ENCODE data around the gene ADIG. TPM values are rescaled to one million over a fixed set of nuclear protein-coding genes. Genes with fewer than 3 reads are reported as not detected.

Gene ADIG
- total RNA-seq, 2 experiments from 2014 or later, result not detected

DNA sequence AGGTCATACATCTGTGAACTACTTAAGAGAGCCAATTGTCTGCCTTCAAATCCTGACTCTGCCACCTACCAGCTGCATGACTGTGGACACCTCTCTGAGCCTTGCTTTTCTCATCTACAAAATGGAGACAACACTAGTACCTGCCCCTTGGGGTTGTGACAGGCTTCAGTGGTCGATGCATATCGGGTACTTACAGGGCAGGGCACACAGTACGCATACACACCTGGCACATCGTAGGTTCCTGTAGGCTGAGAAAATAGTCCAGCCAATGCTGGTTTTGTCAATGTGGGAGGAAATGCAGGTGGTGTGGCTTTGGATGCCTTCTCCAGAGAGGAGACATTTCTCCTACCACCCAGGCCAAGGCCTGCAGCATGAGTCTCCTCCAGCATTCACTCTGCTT is 2.3 kb downstream of the ADIG start:
- POLR2A ChIA-PET, result no interaction called here
- no peaks in the 10 kb centered on the region for H3K36me3 Mint-ChIP-seq (ENCODE audit: low read depth)
- TF ChIP-seq CTCF (IDR thresholded peaks at IDR 0.05), result no peak
- CTCF ChIA-PET, result no interaction called here
- Histone ChIP-seq H3K4me1 (ENCODE audit: insufficient read depth, low read length) (no peaks in the 10 kb centered on the region), H3K9me3 (ENCODE audit: control insufficient read depth in 1 of 2, insufficient read depth in 1 of 2, low read length in 2 of 2) (peaks cover 0 to 7% of the 10 kb centered on the region in 2 experiments), H3K27ac (ENCODE audit: low read depth in 1 of 2, low read length in 2 of 2) (no peak overlapping the region), H3K4me3 (ENCODE audit: low read length) (no peak overlapping the region), H3K36me3 (ENCODE audit: insufficient read depth, low read length) (no peaks in the 10 kb centered on the region), H3K27me3 (ENCODE audit: control insufficient read depth in 1 of 2, insufficient read depth in 2 of 2, low read length in 2 of 2) (peaks cover 0 to 5% of the 10 kb centered on the region in 2 experiments)
- intact Hi-C loops (cut with DNase I, micrococcal nuclease), result no loop called here
- H3K4me1 Mint-ChIP-seq (ENCODE audit: low read depth), result no peaks in the 10 kb centered on the region
- no peak overlapping the region for H3K4me3 Mint-ChIP-seq
- no peaks in the 10 kb centered on the region for H3K9me3 Mint-ChIP-seq
- peaks cover 8% of the 10 kb centered on the region for H3K27me3 Mint-ChIP-seq
- DNase-seq (no peak), ATAC-seq (ENCODE audit: poor library complexity) (no peak)
- no peak overlapping the region for H3K27ac Mint-ChIP-seq

GRCh38 chr20:38584099-38584763 is 3.2 kb downstream of the ADIG start:
- Mint-ChIP-seq H3K27me3 (peaks cover 8% of the 10 kb centered on the region), H3K36me3 (ENCODE audit: low read depth) (no peaks in the 10 kb centered on the region), H3K9me3 (no peaks in the 10 kb centered on the region), H3K4me1 (ENCODE audit: low read depth) (no peaks in the 10 kb centered on the region), H3K27ac (no peak overlapping the region), H3K4me3 (no peak overlapping the region)
- no peaks in the 10 kb centered on the region for H3K4me1 ChIP-seq (ENCODE audit: insufficient read depth, low read length)
- H3K36me3 ChIP-seq (ENCODE audit: insufficient read depth, low read length), result no peaks in the 10 kb centered on the region
- POLR2A ChIA-PET, result no interaction called here
- H3K4me3 ChIP-seq (ENCODE audit: low read length), result no peak overlapping the region
- intact Hi-C loops (cut with DNase I, micrococcal nuclease), result no loop called here
- no peak for DNase-seq
- TF ChIP-seq CTCF (IDR thresholded peaks at IDR 0.05), result no peak
- H3K27me3 ChIP-seq (ENCODE audit: control insufficient read depth in 1 of 2, insufficient read depth in 2 of 2, low read length in 2 of 2), result peaks cover 0 to 5% of the 10 kb centered on the region in 2 experiments
- H3K27ac ChIP-seq (ENCODE audit: low read depth in 1 of 2, low read length in 2 of 2), result no peak overlapping the region
- ATAC-seq (ENCODE audit: poor library complexity), result no peak
- H3K9me3 ChIP-seq (ENCODE audit: control insufficient read depth in 1 of 2, insufficient read depth in 1 of 2, low read length in 2 of 2), result peaks cover 0 to 7% of the 10 kb centered on the region in 2 experiments
- CTCF ChIA-PET, result no interaction called here

GRCh38 chr20:38585404-38586180 is 4.6 kb downstream of the ADIG start:
- Mint-ChIP-seq H3K4me1 (ENCODE audit: low read depth) (no peaks in the 10 kb centered on the region), H3K9me3 (no peaks in the 10 kb centered on the region), H3K27me3 (peaks cover 8% of the 10 kb centered on the region), H3K36me3 (ENCODE audit: low read depth) (no peaks in the 10 kb centered on the region), H3K4me3 (no peak overlapping the region), H3K27ac (no peak overlapping the region)
- ATAC-seq (ENCODE audit: poor library complexity), result no peak
- no peak for TF ChIP-seq CTCF (IDR thresholded peaks at IDR 0.05)
- Histone ChIP-seq H3K27me3 (ENCODE audit: control insufficient read depth in 1 of 2, insufficient read depth in 2 of 2, low read length in 2 of 2) (peaks cover 0 to 5% of the 10 kb centered on the region in 2 experiments), H3K27ac (ENCODE audit: low read depth in 1 of 2, low read length in 2 of 2) (no peak overlapping the region), H3K4me3 (ENCODE audit: low read length) (no peak overlapping the region), H3K4me1 (ENCODE audit: insufficient read depth, low read length) (no peaks in the 10 kb centered on the region), H3K36me3 (ENCODE audit: insufficient read depth, low read length) (no peaks in the 10 kb centered on the region), H3K9me3 (ENCODE audit: control insufficient read depth in 1 of 2, insufficient read depth in 1 of 2, low read length in 2 of 2) (peaks cover 0 to 7% of the 10 kb centered on the region in 2 experiments)
- POLR2A ChIA-PET, result no interaction called here
- intact Hi-C loops (cut with DNase I, micrococcal nuclease), result no loop called here
- no peak for DNase-seq
- CTCF ChIA-PET, result no interaction called here

Data from CD4-positive, alpha-beta T cell (primary cell).